ENCODE data around the gene NQO2.

- TF ChIP-seq MEF2A (IDR thresholded peaks at IDR 0.05; ENCODE audit: borderline replicate concordance, low read depth) (no peak), REST (IDR thresholded peaks at IDR 0.05; ENCODE audit: low read depth, low read length) (no peak), GATA2 (CRISPR knock-in tag; IDR thresholded peaks at IDR 0.05) (no peak)
- TF ChIP-seq, protein P1, sequence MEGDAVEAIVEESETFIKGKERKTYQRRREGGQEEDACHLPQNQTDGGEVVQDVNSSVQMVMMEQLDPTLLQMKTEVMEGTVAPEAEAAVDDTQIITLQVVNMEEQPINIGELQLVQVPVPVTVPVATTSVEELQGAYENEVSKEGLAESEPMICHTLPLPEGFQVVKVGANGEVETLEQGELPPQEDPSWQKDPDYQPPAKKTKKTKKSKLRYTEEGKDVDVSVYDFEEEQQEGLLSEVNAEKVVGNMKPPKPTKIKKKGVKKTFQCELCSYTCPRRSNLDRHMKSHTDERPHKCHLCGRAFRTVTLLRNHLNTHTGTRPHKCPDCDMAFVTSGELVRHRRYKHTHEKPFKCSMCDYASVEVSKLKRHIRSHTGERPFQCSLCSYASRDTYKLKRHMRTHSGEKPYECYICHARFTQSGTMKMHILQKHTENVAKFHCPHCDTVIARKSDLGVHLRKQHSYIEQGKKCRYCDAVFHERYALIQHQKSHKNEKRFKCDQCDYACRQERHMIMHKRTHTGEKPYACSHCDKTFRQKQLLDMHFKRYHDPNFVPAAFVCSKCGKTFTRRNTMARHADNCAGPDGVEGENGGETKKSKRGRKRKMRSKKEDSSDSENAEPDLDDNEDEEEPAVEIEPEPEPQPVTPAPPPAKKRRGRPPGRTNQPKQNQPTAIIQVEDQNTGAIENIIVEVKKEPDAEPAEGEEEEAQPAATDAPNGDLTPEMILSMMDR (IDR thresholded peaks at IDR 0.05), result no peak
These were observed 41.9 kb upstream of the NQO2 start for GRCh38 chr6:2957696-2958330.
